CD4-positive, alpha-beta T cell treated with Interleukin-17A for 1 hour (primary cell): Measurements from ENCODE around the gene GRIK4.

Experiments
- DNase-seq: peaks from one replicate; pipeline ENCODE4 v3.0.0-alpha.2; 2020

GRIK4 gene

DNA sequence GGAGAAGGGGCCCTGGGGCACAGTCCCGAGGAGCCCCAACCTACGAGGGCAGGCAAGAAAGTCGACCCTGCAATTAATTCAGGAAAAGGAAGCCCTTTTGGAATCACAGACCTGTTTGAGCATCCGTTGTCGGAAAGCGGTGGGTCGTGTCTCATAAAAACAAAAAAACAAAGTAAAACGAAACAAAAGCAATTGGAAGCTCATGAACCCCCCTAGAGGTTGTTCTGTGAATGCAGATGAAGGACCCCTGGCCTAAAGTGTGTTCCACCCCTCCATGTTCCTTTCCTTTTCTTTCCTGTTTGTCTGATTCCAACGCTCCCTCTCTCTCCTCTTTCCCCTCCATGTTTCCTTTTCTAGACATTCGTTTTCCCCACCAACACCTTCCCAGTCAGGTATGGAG is 203.7 kb downstream of the GRIK4 start:
- DNase-seq: no peak

DNA sequence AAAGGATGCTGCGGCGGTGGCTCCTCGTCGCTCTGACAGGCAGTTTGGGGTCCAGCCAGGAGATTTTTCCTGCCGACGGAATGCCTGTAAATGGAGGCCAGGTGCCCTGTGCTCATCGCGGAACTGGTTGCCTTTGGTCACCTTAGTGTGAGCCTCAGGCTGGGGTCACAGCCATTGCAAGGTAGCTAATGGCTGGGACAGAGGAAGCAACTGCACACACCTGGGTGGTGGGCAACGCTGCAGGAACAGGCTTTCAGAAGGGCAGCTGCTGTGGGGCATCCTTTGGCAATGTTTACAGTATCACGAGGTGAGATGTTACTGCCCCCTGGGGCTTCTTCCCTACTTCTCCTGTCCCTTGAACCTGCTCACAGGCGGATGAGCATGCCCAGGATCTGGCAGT is 205.5 kb downstream of the GRIK4 start:
- no peak for DNase-seq

- no peak for DNase-seq
Measured at GRCh38 chr11:120717623-120718022, 206.1 kb downstream of the GRIK4 start.

- DNase-seq: no peak
Measured at GRCh38 chr11:120718171-120718570, 206.6 kb downstream of the GRIK4 start.

DNA sequence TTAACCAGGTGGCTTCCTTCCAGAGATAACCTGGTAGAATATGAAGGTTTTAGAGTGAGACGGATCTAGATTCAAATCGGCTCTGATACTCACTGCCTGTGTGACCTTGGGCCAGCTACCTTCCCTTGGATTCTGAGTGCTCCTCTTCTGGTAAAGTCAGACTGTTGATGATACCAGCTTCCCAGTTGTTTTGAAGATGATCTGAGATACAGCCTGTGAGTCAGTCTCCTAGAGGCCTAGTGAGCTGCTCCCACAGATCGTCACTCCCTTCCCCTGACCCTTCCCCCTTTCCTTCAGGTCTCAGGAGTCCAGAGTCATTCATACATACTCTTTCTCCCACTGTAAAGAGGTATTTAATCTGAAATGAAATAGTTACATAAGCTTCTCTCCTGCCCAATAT is 207.8 kb downstream of the GRIK4 start:
- no peak for DNase-seq

GRCh38 chr11:120720760-120721159 is 209.2 kb downstream of the GRIK4 start:
- DNase-seq: no peak

DNA sequence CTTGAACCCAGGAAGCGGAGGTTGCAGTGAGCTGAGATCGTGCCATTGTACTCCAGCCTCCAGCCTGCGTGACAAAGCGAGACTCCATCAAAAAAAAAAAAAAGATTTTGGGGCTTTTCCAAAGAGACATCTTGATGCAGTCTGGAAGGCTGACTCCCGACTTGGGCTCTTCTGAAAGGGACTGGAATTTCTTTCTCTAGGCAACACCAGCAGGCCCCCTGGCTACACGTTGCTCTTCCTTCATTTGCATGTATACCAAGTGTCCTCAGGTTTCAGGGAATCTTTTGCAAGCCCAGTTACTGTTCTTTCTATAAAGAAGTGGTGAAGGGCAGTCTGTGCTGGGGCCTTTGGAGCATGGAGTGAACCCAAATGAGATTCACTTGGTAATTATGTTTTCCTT is 211.0 kb downstream of the GRIK4 start:
- no peak for DNase-seq

DNA sequence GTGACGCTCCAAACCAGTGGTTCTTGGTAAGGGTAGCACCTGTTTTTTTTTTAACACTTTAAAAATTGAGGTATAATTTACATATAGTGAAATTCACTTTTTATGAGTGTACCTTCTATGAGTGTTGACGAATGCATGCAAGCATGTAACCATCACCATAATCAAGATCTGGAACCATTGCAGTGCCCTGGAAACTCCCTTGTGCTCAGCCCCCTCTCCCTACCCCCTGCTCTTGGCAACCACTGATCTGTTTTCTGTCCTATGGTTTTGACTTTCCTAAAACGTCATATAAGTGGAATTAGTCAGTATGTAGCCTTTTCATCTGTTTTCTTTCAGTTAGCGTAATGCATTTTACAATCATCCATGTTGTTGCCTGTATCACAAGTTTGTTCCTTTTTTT is 212.2 kb downstream of the GRIK4 start:
- DNase-seq: no peak

DNA sequence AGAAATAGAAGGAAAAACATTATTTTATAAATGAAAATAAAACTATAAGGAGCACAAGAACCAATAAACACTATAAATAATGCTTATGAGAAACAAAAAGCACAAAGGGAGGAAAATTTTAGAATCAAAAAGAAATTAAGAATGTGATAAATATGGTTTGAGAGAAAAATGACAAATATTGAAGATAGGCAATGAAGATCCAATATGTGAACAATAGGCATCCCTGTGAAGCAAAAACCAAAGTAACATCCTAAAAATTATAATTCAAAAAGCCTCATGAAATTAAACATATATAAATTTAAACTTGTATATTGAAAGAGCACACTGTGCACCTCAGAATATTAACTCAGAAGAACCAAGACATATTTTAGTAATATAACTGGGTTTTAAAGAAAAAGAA is 216.2 kb downstream of the GRIK4 start:
- DNase-seq: no peak

GRCh38 chr11:120735035-120735434 is 223.5 kb downstream of the GRIK4 start:
- DNase-seq: no peak

DNA sequence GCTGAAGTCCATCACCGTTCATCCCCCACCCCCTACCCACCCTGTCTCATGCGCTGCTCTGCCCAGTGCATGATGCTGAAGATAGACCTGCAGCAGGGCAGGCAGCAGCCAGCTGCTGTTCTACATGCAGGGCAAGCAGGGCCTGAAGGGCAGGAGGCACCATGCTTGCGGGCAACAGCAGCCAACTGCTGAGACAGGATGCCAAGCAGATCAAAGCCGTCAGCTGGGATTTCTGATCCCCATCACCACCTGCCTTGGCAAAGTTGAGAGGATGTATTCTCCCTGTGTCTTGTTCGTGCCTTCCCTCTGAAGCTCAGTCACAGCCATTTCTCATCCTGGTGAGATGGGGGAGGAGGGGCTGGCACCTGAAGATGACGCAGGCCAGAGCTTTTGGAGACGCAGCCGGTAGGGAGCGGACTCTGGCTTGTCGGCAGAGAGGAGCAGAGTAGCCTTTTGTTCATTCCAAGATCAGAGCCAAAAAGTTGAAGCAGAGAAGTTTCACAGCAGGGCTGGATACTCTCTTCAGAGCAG is 227.0 kb downstream of the GRIK4 start:
- no peak for DNase-seq

GRCh38 chr11:120739780-120740179 is 228.2 kb downstream of the GRIK4 start:
- DNase-seq: no peak

DNA sequence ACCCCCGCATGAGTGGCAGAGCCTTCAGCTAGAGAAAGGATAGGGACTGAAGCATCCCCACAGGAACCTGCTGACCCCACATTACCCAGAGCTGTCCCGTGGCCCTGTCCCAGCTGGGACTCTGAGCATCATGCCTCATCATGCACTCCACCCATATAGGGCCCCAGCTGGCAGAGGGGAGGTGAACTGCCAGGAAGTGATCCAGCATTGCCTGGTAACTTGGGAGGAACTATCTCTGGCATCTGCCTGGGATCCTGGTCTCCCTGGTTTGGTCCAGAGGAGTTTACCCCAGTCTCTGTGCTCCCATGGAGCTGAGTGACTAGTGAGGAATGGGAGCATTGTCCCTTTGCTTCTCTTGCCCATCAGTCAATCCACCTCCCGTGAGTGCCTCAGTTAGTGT is 228.8 kb downstream of the GRIK4 start:
- DNase-seq: no peak

- no peak for DNase-seq
Measured at GRCh38 chr11:120744016-120744994, 232.8 kb downstream of the GRIK4 start.

GRCh38 chr11:120746376-120746775 is 234.8 kb downstream of the GRIK4 start:
- no peak for DNase-seq

GRCh38 chr11:120746836-120747609 is 235.5 kb downstream of the GRIK4 start:
- no peak for DNase-seq

DNA sequence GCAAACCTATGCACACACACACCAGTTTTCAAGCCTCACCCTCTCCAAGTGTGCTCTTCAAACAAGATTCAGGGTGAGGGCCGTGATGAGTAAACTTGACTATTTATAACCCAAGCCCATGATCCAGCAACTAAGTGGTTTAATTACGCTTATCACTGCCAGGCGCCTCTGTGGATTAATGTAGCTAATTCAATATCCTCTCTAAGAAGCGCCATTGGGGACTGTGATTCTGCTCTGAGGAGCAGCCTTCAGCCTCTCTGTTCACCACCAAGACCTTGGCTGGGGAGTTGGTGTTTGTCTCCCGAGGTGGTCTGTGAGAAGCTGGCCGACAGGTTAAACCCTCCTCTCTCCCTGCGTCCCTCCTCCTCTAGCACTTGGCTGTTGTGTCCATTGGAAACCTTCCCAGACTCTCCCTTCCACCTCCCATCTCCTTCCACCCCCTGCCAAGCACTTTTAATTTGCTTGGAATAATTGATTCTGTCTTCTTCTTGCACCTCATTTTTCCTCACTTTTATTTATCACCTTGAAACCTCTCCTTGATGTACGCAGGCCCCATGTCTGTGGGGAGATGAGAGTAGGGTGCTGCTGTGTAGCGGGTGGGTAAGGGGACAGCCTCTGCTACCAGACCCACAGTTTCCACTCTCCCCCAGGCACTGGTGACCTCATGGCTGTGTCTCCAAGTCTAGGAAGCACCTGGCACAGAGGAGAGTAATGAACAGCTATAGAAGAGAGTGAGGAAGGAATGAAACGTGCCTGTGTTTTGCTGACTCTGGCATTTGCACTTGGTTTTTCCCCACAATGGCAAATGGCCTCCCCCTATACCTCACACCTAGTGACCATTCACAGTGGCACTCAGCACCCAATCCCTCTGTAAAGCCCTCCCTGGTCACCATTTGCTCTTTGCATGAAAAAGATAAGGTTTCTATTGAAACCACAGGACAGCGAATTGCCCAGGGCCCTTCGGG is 236.6 kb downstream of the GRIK4 start:
- DNase-seq: no peak

- DNase-seq: no peak
Measured at GRCh38 chr11:120749395-120749794, 237.8 kb downstream of the GRIK4 start.

- no peak for DNase-seq
Measured at GRCh38 chr11:120750647-120751549, 239.3 kb downstream of the GRIK4 start.

GRCh38 chr11:120751550-120751949 is 240.0 kb downstream of the GRIK4 start:
- no peak for DNase-seq

DNA sequence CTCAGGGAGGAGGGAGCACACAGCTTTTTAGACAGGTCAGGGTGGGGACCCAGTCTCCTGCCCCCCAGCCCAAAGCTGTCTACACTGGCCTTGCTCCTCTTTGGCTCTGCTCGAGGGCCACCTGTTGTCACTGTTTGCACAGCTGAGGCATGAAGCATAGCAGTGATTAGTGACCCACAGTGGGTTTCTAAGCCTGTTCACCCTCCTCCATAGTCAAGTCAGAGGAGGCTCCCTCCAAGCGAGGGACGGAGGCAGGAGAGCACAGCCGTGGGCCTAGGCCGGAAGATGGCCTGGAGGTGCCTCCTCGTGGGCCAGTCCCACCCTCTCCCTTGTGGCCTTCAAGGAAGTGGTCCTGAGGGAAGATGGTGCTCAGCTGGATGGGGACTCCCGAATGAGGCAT is 241.1 kb downstream of the GRIK4 start:
- DNase-seq: no peak
